K562 (cell line): ENCODE data around the gene CPE. TPM values are rescaled to one million over a fixed set of nuclear protein-coding genes. Genes with fewer than 3 reads are reported as not detected.

Experiments
- BMI1 ChIP-seq: fragments of 150-350 bp; IDR thresholded peaks from 2 replicates; pipeline ENCODE4 v1.6.1; 2014; ENCODE audit warnings: low read length
- BRCA1 ChIP-seq, 2 experiments: fragments of 450-650 bp in 1 of 2; sonication (generic) in 1 of 2; formaldehyde crosslinking in 1 of 2; IDR thresholded peaks; 2 replicates each; pipeline versions ENCODE4 v1.5.0 to v1.6.1; 2017 to 2020; ENCODE audit warnings: mild to moderate bottlenecking in 1 of 2, missing genetic modification reagents in 1 of 2
- E2F8 ChIP-seq: fragments of 450-650 bp; IDR thresholded peaks from 2 replicates; pipeline ENCODE4 v1.7.1; 2018; ENCODE audit warnings: mild to moderate bottlenecking, low read depth; ENCODE audit not compliant: partially characterized antibody
- FOXJ3 ChIP-seq: sonication (generic); formaldehyde crosslinking; IDR thresholded peaks from 2 replicates; pipeline ENCODE4 v1.4.0; 2020; ENCODE audit warnings: mild to moderate bottlenecking, missing genetic modification reagents
- FOXM1 ChIP-seq, 2 experiments: fragments of 450-650 bp in 1 of 2; sonication (generic) in 1 of 2; formaldehyde crosslinking in 1 of 2; IDR thresholded peaks; 2 replicates each; pipeline versions ENCODE4 v1.6.1 to v1.9.0; 2017 to 2022; ENCODE audit warnings: low read depth in 2 of 2, mild to moderate bottlenecking in 2 of 2, missing genetic modification reagents in 1 of 2, moderate library complexity in 1 of 2
- HEY1 ChIP-seq: fragments of 250-450 bp; sonication (Bioruptor Pico); IDR thresholded peaks from 2 replicates; pipeline ENCODE4 v1.5.0; 2020; ENCODE audit warnings: mild to moderate bottlenecking, moderate library complexity, borderline replicate concordance
- HOMEZ ChIP-seq: fragments of 250-450 bp; sonication (Bioruptor Pico); IDR thresholded peaks from 2 replicates; pipeline ENCODE4 v1.4.0; 2020; ENCODE audit warnings: mild to moderate bottlenecking, moderate library complexity
- JUN ChIP-seq, 2 experiments: sonication (generic) in 1 of 2; formaldehyde crosslinking in 1 of 2; IDR thresholded peaks; 2 replicates each; pipeline versions ENCODE4 v1.6.1 to v1.8.0; 2012 to 2022; ENCODE audit warnings: borderline replicate concordance in 2 of 2, mild to moderate bottlenecking in 2 of 2, improper control_type of control experiment in 1 of 2, low read depth in 1 of 2, low read length in 1 of 2, missing genetic modification reagents in 1 of 2
- NELFE ChIP-seq: IDR thresholded peaks from 2 replicates; pipeline ENCODE4 v1.6.1; 2011; ENCODE audit warnings: mild to moderate bottlenecking; ENCODE audit not compliant: insufficient read depth, insufficient read length
- PYGO2 ChIP-seq: fragments of 450-650 bp; IDR thresholded peaks from 2 replicates; pipeline ENCODE4 v1.6.1; 2016; ENCODE audit warnings: mild to moderate bottlenecking, missing genetic modification characterization, moderate library complexity, missing compliant biosample characterization
- RBM17 ChIP-seq: fragments of 200-400 bp; formaldehyde crosslinking; IDR thresholded peaks from 2 replicates; pipeline ENCODE4 v1.6.1; 2017; ENCODE audit warnings: low read depth, mild to moderate bottlenecking, low read length, borderline replicate concordance
- RFX1 ChIP-seq: fragments of 450-650 bp; IDR thresholded peaks from 2 replicates; pipeline ENCODE4 v1.6.1; 2016; ENCODE audit warnings: mild to moderate bottlenecking, moderate library complexity
- SMARCB1 ChIP-seq: IDR thresholded peaks from 2 replicates; pipeline ENCODE4 v1.6.1; 2011; ENCODE audit warnings: improper control_type of control experiment, low read depth; ENCODE audit not compliant: insufficient read length
- STAT5A ChIP-seq: IDR thresholded peaks from 2 replicates; pipeline ENCODE4 v1.6.1; 2012; ENCODE audit warnings: low read length, inconsistent platforms, borderline replicate concordance
- ZC3H11A ChIP-seq: IDR thresholded peaks from 2 replicates; pipeline ENCODE4 v1.6.1; 2012; ENCODE audit warnings: low read depth, low read length, improper control_type of control experiment
- ZNF766 ChIP-seq: fragments of 200-800 bp; sonication (Bioruptor generic); conservative IDR thresholded peaks from 2 replicates; pipeline ENCODE4 v1.6.1; 2016; ENCODE audit warnings: missing genetic modification characterization, missing compliant biosample characterization
- ZNF830 ChIP-seq: fragments of 250-450 bp; sonication (Bioruptor Pico); IDR thresholded peaks from 2 replicates; pipeline ENCODE4 v1.5.0; 2021; ENCODE audit warnings: mild to moderate bottlenecking
- polyA plus RNA-seq, 8 experiments: library from polyadenylated mRNA; depleted of rRNA in 4 of 8; stranded (reverse) in 5 of 8; unstranded in 3 of 8; fragments of >200 nt; fragmentation: Nextera tagmentation in 2 of 8; fragmentation: Illumina TruSeq in 1 of 8; extraction: Ambion mirVana in 2 of 8; extraction: Trizol in 1 of 8; gene quantifications; 2 replicates each; pipeline versions ENCODE4 v1.2.1 to v1.2.3, GENCODE V29; 2011 to 2014; ENCODE audit warnings: inconsistent platforms in 1 of 8, missing spikeins in 1 of 8
- total RNA-seq, 7 experiments: library from RNA; depleted of rRNA in 6 of 7; stranded (reverse); fragments of >200 nt in 6 of 7; fragmentation: Illumina TruSeq in 2 of 7; extraction: Trizol in 2 of 7; gene quantifications; 2 replicates each; pipeline versions ENCODE4 v1.2.1 to v1.2.3, GENCODE V29; 2011 to 2021; ENCODE audit warnings: low replicate concordance in 1 of 7
- TF ChIP-seq, protein P1 (sequence below): IDR thresholded peaks from 2 replicates; pipeline ENCODE4 v1.6.1; 2011; ENCODE audit warnings: borderline replicate concordance, low read depth, mild to moderate bottlenecking, moderate library complexity, low read length; ENCODE audit not compliant: insufficient read depth, poor library complexity, severe bottlenecking
- TF ChIP-seq, protein P2 (sequence below): fragments of 450-650 bp; formaldehyde crosslinking; IDR thresholded peaks from 2 replicates; pipeline ENCODE4 v1.4.0; 2020; ENCODE audit warnings: mild to moderate bottlenecking, moderate library complexity

The CPE gene
- total and polyA plus RNA-seq, 9 of the 15 experiments (the other 6 are each of a cell fraction or from before 2014, with no cell fraction given) = 0.04 to 0.16 (median 0.06) TPM; not detected in 4

DNA sequence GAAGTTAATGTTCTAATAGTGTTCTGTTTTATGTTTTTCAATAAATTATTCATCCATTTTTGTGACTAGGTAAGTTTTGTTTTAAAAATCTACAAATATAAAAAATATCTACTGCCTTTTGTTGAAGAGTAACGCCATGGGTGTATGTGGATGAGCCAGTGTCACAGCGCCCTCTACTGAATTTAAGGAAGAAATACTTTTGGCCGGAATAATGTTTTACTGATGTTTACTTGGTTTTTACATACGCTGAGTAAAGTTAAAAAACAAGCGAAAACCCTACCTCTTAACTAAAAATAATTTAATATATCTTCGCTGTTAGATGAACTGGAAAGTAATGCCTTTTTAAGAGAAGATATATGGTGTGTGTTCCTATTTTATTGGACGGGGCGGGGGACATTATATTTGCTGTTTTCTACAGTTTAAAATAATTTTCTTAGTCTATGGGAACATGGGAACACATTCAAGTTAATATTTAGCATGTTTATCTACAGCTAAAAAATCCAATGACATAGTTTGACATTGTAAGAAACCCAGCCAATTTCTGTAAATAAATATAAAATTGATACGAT, 86.1 kb downstream of the CPE start (continued):
- no peak for TF ChIP-seq ZNF766
- no peak for TF ChIP-seq HOMEZ
- no peak for TF ChIP-seq PYGO2 (tag)
- TF ChIP-seq NELFE = no peak
- no peak for TF ChIP-seq STAT5A
- TF ChIP-seq E2F8 = no peak
- no peak for TF ChIP-seq ZC3H11A
- TF ChIP-seq, protein P1, sequence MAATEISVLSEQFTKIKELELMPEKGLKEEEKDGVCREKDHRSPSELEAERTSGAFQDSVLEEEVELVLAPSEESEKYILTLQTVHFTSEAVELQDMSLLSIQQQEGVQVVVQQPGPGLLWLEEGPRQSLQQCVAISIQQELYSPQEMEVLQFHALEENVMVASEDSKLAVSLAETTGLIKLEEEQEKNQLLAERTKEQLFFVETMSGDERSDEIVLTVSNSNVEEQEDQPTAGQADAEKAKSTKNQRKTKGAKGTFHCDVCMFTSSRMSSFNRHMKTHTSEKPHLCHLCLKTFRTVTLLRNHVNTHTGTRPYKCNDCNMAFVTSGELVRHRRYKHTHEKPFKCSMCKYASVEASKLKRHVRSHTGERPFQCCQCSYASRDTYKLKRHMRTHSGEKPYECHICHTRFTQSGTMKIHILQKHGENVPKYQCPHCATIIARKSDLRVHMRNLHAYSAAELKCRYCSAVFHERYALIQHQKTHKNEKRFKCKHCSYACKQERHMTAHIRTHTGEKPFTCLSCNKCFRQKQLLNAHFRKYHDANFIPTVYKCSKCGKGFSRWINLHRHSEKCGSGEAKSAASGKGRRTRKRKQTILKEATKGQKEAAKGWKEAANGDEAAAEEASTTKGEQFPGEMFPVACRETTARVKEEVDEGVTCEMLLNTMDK = no peak
- no peak for TF ChIP-seq ZNF830 (CRISPR knock-in tag)
- TF ChIP-seq BMI1 = no peak
- TF ChIP-seq, protein P2, sequence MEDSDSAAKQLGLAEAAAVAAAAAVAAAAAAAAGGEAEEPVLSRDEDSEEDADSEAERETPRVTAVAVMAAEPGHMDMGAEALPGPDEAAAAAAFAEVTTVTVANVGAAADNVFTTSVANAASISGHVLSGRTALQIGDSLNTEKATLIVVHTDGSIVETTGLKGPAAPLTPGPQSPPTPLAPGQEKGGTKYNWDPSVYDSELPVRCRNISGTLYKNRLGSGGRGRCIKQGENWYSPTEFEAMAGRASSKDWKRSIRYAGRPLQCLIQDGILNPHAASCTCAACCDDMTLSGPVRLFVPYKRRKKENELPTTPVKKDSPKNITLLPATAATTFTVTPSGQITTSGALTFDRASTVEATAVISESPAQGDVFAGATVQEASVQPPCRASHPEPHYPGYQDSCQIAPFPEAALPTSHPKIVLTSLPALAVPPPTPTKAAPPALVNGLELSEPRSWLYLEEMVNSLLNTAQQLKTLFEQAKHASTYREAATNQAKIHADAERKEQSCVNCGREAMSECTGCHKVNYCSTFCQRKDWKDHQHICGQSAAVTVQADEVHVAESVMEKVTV (CRISPR knock-in tag) = peak; percentile 91
- TF ChIP-seq JUN (IDR thresholded peaks at IDR 0.05; ENCODE audit: borderline replicate concordance, low read depth, low read length) = no peak
- no peak for TF ChIP-seq JUN (CRISPR knock-in tag; IDR thresholded peaks at IDR 0.05; ENCODE audit: borderline replicate concordance)
- no peak for TF ChIP-seq FOXM1 (IDR thresholded peaks at IDR 0.05; ENCODE audit: low read depth)
- TF ChIP-seq FOXM1 (CRISPR knock-in tag; IDR thresholded peaks at IDR 0.05; ENCODE audit: low read depth) = no peak
- TF ChIP-seq SMARCB1 = no peak
- no peak for TF ChIP-seq RBM17
- TF ChIP-seq HEY1 (CRISPR knock-in tag) = no peak
- TF ChIP-seq BRCA1 (IDR thresholded peaks at IDR 0.05) = no peak
- no peak for TF ChIP-seq BRCA1 (CRISPR knock-in tag; IDR thresholded peaks at IDR 0.05)
- TF ChIP-seq FOXJ3 (CRISPR knock-in tag) = no peak
- TF ChIP-seq RFX1 = no peak
